CD14-positive monocyte (primary cell): ENCODE data around the gene CTNND1. TPM values are rescaled to one million over a fixed set of nuclear protein-coding genes. Genes with fewer than 3 reads are reported as not detected.
"Not testable (repeated sequence)": the region's sequence is repeated elsewhere in the genome, so short reads cannot be mapped to it uniquely, and the experiment has no call there.

Experiments
- DNase-seq, 3 donors: peaks; one replicate each; pipeline ENCODE4 v3.0.0-alpha.2; 2011 to 2022
- H2AFZ ChIP-seq: 2 replicates; pipeline ENCODE4 v1.6.0; 2012; ENCODE audit warnings: mild to moderate bottlenecking, low read depth, low read length, inconsistent platforms; ENCODE audit not compliant: insufficient read depth, poor library complexity, severe bottlenecking
- H3K27ac ChIP-seq, 2 donors: 1 replicate in 1 of 2; 2 replicates in 1 of 2; pipeline ENCODE4 v1.5.1; 2012 to 2013; ENCODE audit warnings: low read length in 2 of 2, control low read depth in 1 of 2, inconsistent platforms in 1 of 2, low read depth in 1 of 2, mild to moderate bottlenecking in 1 of 2
- H3K27me3 ChIP-seq, 2 donors: one replicate each; pipeline versions ENCODE4 v1.6.0 to v1.6.1; 2011 to 2013; ENCODE audit warnings: low read length in 2 of 2; ENCODE audit not compliant: control insufficient read depth in 2 of 2, insufficient read depth in 2 of 2
- H3K36me3 ChIP-seq, 2 donors: replicated peaks in 1 of 2; 1 replicate in 1 of 2; 2 replicates in 1 of 2; pipeline versions ENCODE4 v1.5.1 to v1.6.1; 2012 to 2013; ENCODE audit warnings: low read length in 2 of 2, control low read depth in 1 of 2, inconsistent platforms in 1 of 2, mild to moderate bottlenecking in 1 of 2; ENCODE audit not compliant: insufficient read depth in 2 of 2, control insufficient read depth in 1 of 2
- H3K4me1 ChIP-seq, 2 donors: 1 replicate in 1 of 2; 2 replicates in 1 of 2; pipeline versions ENCODE4 v1.5.1 to v1.6.1; 2012 to 2013; ENCODE audit warnings: low read length in 2 of 2, control low read depth in 1 of 2, inconsistent platforms in 1 of 2, mild to moderate bottlenecking in 1 of 2, moderate library complexity in 1 of 2; ENCODE audit not compliant: insufficient read depth in 2 of 2, control insufficient read depth in 1 of 2
- H3K4me2 ChIP-seq: replicated peaks from 2 replicates; pipeline ENCODE3; 2012; ENCODE audit warnings: low read length, moderate library complexity, mild to moderate bottlenecking; ENCODE audit not compliant: poor library complexity, severe bottlenecking; ENCODE audit errors: extremely low read depth
- H3K4me3 ChIP-seq, 3 experiments: fragments of 200-600 bp in 1 of 3; sonication (generic) in 1 of 3; replicated peaks in 1 of 3; 1 replicate in 2 of 3; 2 replicates in 1 of 3; pipeline ENCODE4 v1.5.1; 2011 to 2013; ENCODE audit warnings: low read length in 3 of 3, mild to moderate bottlenecking in 3 of 3, control low read depth in 2 of 3, low read depth in 2 of 3, inconsistent platforms in 1 of 3, moderate library complexity in 1 of 3
- H3K79me2 ChIP-seq: 2 replicates; pipeline ENCODE4 v1.6.0; 2012; ENCODE audit warnings: mild to moderate bottlenecking, control low read depth, inconsistent platforms, low read length, moderate library complexity; ENCODE audit not compliant: insufficient read depth
- H3K9ac ChIP-seq: 2 replicates; pipeline ENCODE4 v1.6.0; 2017; ENCODE audit warnings: low read length, mild to moderate bottlenecking; ENCODE audit not compliant: insufficient read depth, poor library complexity, severe bottlenecking
- H3K9me3 ChIP-seq, 2 donors: replicated peaks in 1 of 2; 1 replicate in 1 of 2; 2 replicates in 1 of 2; pipeline versions ENCODE4 v1.5.1 to v1.6.1; 2012 to 2013; ENCODE audit warnings: low read length in 2 of 2, control low read depth in 1 of 2; ENCODE audit not compliant: control insufficient read depth in 1 of 2, insufficient read depth in 1 of 2
- H4K20me1 ChIP-seq: 2 replicates; pipeline ENCODE4 v1.6.0; 2012; ENCODE audit warnings: mild to moderate bottlenecking, low read length, control low read depth, moderate library complexity; ENCODE audit not compliant: insufficient read depth
- H3K27ac Mint-ChIP-seq, 7 donors: one replicate each; pipeline ENCODE4 v1.8.0; 2020; ENCODE audit warnings: mild to moderate bottlenecking in 7 of 7, mixed read lengths in 7 of 7, moderate library complexity in 6 of 7, inconsistent platforms in 2 of 7
- H3K27me3 Mint-ChIP-seq, 3 donors: one replicate each; pipeline ENCODE4 v1.8.0; 2021 to 2022; ENCODE audit warnings: low read depth in 3 of 3, mild to moderate bottlenecking in 3 of 3, mixed read lengths in 3 of 3, moderate library complexity in 3 of 3, inconsistent platforms in 1 of 3
- H3K36me3 Mint-ChIP-seq, 2 donors: one replicate each; pipeline ENCODE4 v1.8.0; 2020; ENCODE audit warnings: mixed read lengths in 2 of 2, inconsistent platforms in 1 of 2, mild to moderate bottlenecking in 1 of 2
- H3K4me1 Mint-ChIP-seq: one replicate; pipeline ENCODE4 v1.8.0; 2020; ENCODE audit warnings: mild to moderate bottlenecking, mixed read lengths
- H3K4me3 Mint-ChIP-seq, 2 donors: one replicate each; pipeline ENCODE4 v1.8.0; 2020; ENCODE audit warnings: mild to moderate bottlenecking in 2 of 2, mixed read lengths in 2 of 2, moderate library complexity in 1 of 2
- H3K9me3 Mint-ChIP-seq, 7 donors: one replicate each; pipeline ENCODE4 v1.8.0; 2020 to 2022; ENCODE audit warnings: mixed read lengths in 7 of 7, mild to moderate bottlenecking in 6 of 7, moderate library complexity in 6 of 7, inconsistent platforms in 2 of 7
- WGBS: methylation state at CpG from one replicate; pipeline ENCODE4 v1.1.5; 2013; ENCODE audit warnings: missing lambda C conversion rate; ENCODE audit not compliant: insufficient coverage; 5-methylcytosine and 5-hydroxymethylcytosine counted together
- intact Hi-C, 2 donors: fragments of 100-400 bp; cut with micrococcal nuclease; formaldehyde crosslinking; loops; one replicate each; pipeline versions ENCODE4 v1.15.0 to v1.15.1; 2023
- polyA plus RNA-seq, 3 donors: library from polyadenylated mRNA; depleted of rRNA in 1 of 3; unstranded in 2 of 3; stranded (reverse) in 1 of 3; fragments of 300-500 nt in 2 of 3; fragments of >200 nt in 1 of 3; fragmentation: Illumina TruSeq in 2 of 3; gene quantifications; 1 replicate in 2 of 3; 2 replicates in 1 of 3; pipeline ENCODE4 v1.2.3, GENCODE V29; 2012 to 2021
- TF ChIP-seq, protein P1 (sequence below): fragments of 200-600 bp; IDR thresholded peaks from one replicate; pipeline ENCODE4 v1.8.0; 2022; ENCODE audit warnings: antibody characterized with exemption, mild to moderate bottlenecking

CTNND1 gene
- polyA plus RNA-seq, 3 donors: 10.8 to 36.0 (median 13.7) TPM

DNA sequence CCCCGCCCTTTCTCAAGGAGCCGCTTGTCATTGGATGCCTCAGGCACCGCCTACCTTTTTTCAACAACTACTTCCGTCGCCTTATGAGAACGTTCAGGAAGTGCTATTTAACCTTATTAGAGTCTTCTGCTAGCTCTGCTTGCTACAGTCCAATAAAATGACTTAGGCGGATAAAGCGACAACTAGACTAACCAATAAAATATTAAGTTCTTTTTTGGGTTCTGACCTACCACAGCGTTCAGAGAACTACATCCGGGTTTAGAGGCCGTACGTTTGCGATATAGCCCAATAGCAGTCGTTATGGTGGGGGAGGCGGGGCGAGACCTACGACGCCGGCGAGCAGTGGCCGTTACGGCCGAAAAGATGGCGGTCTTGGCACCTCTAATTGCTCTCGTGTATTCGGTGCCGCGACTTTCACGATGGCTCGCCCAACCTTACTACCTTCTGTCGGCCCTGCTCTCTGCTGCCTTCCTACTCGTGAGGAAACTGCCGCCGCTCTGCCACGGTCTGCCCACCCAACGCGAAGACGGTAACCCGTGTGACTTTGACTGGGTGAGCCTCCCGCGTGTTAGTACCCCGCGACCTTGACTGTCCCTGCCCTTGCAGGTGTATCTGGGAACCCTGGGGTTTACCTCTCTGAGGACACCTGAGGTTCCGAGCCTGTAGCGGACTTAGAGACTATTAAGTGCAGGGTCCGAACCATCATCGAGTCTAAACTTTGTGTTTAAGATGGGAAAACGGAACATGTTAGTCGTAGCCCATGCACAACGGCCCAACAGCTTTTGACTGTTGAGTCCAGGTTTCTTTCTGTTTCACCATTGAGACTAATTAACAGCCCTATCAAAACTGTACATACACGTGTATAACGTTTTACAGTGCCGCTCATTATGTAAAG is 49.1 kb upstream of the CTNND1 start, which contains the start of gene TMX2:
Gene TMX2 (plus strand): TSS at position 338 of the 895 bp plus-strand sequence. CDS start 26 bp downstream, at position 364.
- H3K4me1 Mint-ChIP-seq: peaks cover 32% of the 10 kb centered on the region
- peaks cover 0 to 2% (median 2%) of the 10 kb centered on the region in 3 donors for H3K27me3 Mint-ChIP-seq

DNA sequence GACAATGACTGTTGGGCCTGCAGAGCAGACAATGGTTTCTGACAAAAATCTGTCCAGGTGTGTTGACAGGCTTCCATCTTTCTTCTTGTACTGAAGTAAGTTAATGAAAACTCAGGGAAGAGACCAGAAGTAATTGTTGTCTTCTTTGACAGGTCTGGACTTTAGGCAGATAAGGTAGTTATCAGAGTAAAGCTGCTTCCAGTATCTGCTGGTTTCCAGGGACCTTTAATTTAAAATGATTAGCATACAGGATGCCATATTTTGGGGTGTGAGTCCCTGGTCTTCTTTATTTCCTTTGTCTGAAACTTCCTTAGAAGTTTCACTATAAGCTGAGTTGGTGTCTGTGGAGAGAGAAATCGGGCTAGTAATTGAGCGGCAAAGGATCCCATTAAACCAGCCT is 47.8 kb upstream of the CTNND1 start:
- Histone ChIP-seq H3K4me1 (peaks cover 22 to 31% of the 10 kb centered on the region in 2 donors), H4K20me1 (peaks cover 17% of the 10 kb centered on the region), H3K79me2 (peaks cover 75% of the 10 kb centered on the region), H3K4me2 (peak overlapping the region; percentile 95), H3K36me3 (peaks cover 3% of the 10 kb centered on the region in 2 donors), H3K9me3 (no peaks in the 10 kb centered on the region), H3K9ac (no peak overlapping the region), H3K27me3 (no peaks in the 10 kb centered on the region), H2AFZ (no peak overlapping the region), H3K4me3 (peak overlapping the region in 1 of 3 experiments; percentile 96), H3K27ac (no peak overlapping the region)
- Mint-ChIP-seq H3K4me3 (peak overlapping the region in 1 of 2 donors; percentile 98), H3K27ac (no peak overlapping the region), H3K9me3 (no peaks in the 10 kb centered on the region), H3K36me3 (peaks cover 9 to 22% of the 10 kb centered on the region in 2 donors), H3K4me1 (peaks cover 30% of the 10 kb centered on the region), H3K27me3 (peaks cover 0 to 2% (median 2%) of the 10 kb centered on the region in 3 donors)
- intact Hi-C loops: loop anchor here (2.0 to 5.0 kb wide), 3 partner anchors 45 to 83 kb away; partner anchors contain the start of gene ZDHHC5 (in 1 of the 2)
- whole genome bisulfite sequencing: no CpG with 5 or more reads among the region's 2 CpGs
- TF ChIP-seq, protein P1, sequence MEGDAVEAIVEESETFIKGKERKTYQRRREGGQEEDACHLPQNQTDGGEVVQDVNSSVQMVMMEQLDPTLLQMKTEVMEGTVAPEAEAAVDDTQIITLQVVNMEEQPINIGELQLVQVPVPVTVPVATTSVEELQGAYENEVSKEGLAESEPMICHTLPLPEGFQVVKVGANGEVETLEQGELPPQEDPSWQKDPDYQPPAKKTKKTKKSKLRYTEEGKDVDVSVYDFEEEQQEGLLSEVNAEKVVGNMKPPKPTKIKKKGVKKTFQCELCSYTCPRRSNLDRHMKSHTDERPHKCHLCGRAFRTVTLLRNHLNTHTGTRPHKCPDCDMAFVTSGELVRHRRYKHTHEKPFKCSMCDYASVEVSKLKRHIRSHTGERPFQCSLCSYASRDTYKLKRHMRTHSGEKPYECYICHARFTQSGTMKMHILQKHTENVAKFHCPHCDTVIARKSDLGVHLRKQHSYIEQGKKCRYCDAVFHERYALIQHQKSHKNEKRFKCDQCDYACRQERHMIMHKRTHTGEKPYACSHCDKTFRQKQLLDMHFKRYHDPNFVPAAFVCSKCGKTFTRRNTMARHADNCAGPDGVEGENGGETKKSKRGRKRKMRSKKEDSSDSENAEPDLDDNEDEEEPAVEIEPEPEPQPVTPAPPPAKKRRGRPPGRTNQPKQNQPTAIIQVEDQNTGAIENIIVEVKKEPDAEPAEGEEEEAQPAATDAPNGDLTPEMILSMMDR: no peak
- DNase-seq: no peak

More for the DNA sequence above, 49.1 kb upstream of the CTNND1 start, which contains the start of gene TMX2:
- Histone ChIP-seq H4K20me1 (peaks cover 5% of the 10 kb centered on the region), H3K9ac (peak within 1 kb of the TSS; percentile 87), H3K36me3 (peaks cover 3 to 14% of the 10 kb centered on the region in 2 donors), H3K79me2 (peaks cover 76% of the 10 kb centered on the region), H3K4me2 (peak within 1 kb of the TSS; percentile 95), H2AFZ (peak within 1 kb of the TSS; percentile 97), H3K4me1 (peaks cover 22 to 31% of the 10 kb centered on the region in 2 donors), H3K4me3 (peak within 1 kb of the TSS; percentile 72 to 100 (median 96)), H3K27ac (peak within 1 kb of the TSS; percentile 72 to 97), H3K9me3 (no peaks in the 10 kb centered on the region), H3K27me3 (no peaks in the 10 kb centered on the region)
- TF ChIP-seq, protein P1: no peak
- Mint-ChIP-seq H3K9me3 (no peaks in the 10 kb centered on the region), H3K27ac (peak within 1 kb of the TSS; percentile 95 to 99 (median 98)), H3K4me3 (peak within 1 kb of the TSS; percentile 98), H3K36me3 (peaks cover 7 to 16% of the 10 kb centered on the region in 2 donors)
- intact Hi-C loops: loop anchor here (2.0 to 5.0 kb wide), 3 partner anchors 44 to 85 kb away; partner anchors contain the start of gene ZDHHC5 (in 1 of the 2)
- WGBS: 0% methylated on average over 44 of the region's 53 CpGs
- peak; percentile 96 to 99 (median 98) for DNase-seq

DNA sequence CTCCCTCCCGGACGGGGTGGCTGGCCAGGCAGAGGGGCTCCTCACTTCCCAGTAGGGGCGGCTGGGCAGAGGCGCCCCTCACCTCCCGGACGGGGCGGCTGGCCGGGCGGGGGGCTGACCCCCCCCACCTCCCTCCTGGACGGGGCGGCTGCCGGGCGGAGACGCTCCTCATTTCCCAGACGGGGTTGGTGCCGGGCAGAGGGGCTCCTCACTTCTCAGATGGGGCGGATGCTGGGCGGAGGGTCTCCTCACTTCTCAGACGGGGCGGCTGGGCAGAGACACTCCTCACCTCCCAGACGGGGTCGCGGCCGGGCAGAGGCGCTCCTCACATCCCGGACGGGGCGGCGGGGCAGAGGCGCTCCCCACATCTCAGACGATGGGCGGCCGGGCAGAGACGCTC is 44.9 kb upstream of the CTNND1 start:
- peaks cover 14 to 21% of the 10 kb centered on the region in 2 donors for H3K4me1 ChIP-seq
- intact Hi-C loops, H3K4me2 ChIP-seq, H2AFZ ChIP-seq, H3K27me3 ChIP-seq, H3K9ac ChIP-seq, H3K9me3 Mint-ChIP-seq, H3K27ac ChIP-seq, H3K27ac Mint-ChIP-seq, DNase-seq, H3K27me3 Mint-ChIP-seq, H3K4me3 Mint-ChIP-seq, H3K9me3 ChIP-seq, H3K4me3 ChIP-seq: not testable (repeated sequence)
- H3K79me2 ChIP-seq: peaks cover 74% of the 10 kb centered on the region
- WGBS: no CpG with 5 or more reads among the region's 34 CpGs
- Mint-ChIP-seq H3K36me3 (peaks cover 15 to 36% of the 10 kb centered on the region in 2 donors), H3K4me1 (peaks cover 15% of the 10 kb centered on the region)
- peaks cover 32% of the 10 kb centered on the region for H4K20me1 ChIP-seq
- H3K36me3 ChIP-seq: peaks cover 8 to 21% of the 10 kb centered on the region in 2 donors
